ENCODE data around the gene SLC7A8.

SLC7A8 gene

DNA sequence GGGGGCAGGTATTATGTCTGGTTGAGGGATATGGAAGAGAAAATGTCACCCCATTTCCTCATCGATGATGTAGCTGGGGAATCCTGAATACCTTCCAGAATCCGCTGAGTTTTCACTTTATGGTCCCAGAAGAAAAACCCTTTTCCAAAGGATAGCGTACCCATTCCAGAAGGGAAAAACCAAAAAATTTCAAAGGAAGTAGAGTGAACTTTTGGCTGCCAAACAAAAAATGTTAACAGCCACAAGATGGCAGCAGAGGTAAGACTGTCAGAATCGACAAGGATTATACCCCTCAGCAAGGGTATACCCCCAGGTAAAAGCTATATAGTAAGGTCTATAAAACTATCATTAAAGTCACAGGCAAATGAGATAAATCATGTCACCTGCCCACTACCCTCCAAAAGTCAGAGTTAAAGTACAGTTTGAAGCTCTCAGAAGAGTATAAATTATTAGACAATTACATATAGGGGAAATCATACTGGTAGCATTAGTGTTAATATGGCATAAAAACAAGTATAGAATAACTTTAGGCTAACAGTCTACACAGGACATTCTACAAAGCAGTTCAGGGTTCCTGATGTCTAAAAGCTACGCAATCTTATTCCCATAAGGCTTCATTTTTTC is 106.6 kb downstream of the SLC7A8 start:
- no peak for DNase-seq (ENCODE audit: low spot score)
- peak; percentile 40 for TF ChIP-seq CTCF (IDR thresholded peaks at IDR 0.05; ENCODE audit: borderline replicate concordance, control extremely low read depth, extremely low read depth, insufficient read depth, missing control alignments)
- in situ Hi-C loops (cut with MboI; ENCODE audit: low sequenced_read_pairs, unreplicated experiment), result no loop called here

All from GM13976 (cell line).